Smooth muscle cell (in vitro differentiated cells): ENCODE measurements around the gene PDE4D. TPM values are rescaled to one million over a fixed set of nuclear protein-coding genes. Genes with fewer than 3 reads are reported as not detected.

Experiments
- DNase-seq: peaks from one replicate; lab custom pipeline; 2025; ENCODE audit not compliant: unreplicated experiment; lab: John Stamatoyannopoulos, UW
- H2AFZ ChIP-seq: fragments of 200-600 bp; sonication (generic); 2 replicates; pipeline ENCODE4 v1.6.0; 2016; ENCODE audit warnings: antibody characterized with exemption, low read depth, mild to moderate bottlenecking
- H3F3A ChIP-seq: fragments of 200-600 bp; sonication (generic); 2 replicates; pipeline ENCODE4 v1.6.0; 2017; ENCODE audit warnings: antibody characterized with exemption, low read depth
- H3K27ac ChIP-seq: fragments of 200-600 bp; sonication (generic); 2 replicates; pipeline ENCODE4 v1.5.1; 2016; ENCODE audit warnings: low read depth, mild to moderate bottlenecking
- H3K27me3 ChIP-seq: fragments of 200-600 bp; sonication (generic); 2 replicates; pipeline ENCODE4 v1.6.1; 2016; ENCODE audit warnings: low read depth, mild to moderate bottlenecking
- H3K36me3 ChIP-seq: fragments of 200-600 bp; sonication (generic); 2 replicates; pipeline ENCODE4 v1.5.1; 2016; ENCODE audit warnings: low read depth
- H3K4me1 ChIP-seq: fragments of 200-600 bp; sonication (generic); 2 replicates; pipeline ENCODE4 v1.5.1; 2016; ENCODE audit warnings: low read depth
- H3K4me2 ChIP-seq: fragments of 200-600 bp; sonication (generic); 2 replicates; pipeline ENCODE4 v1.6.0; 2016; ENCODE audit warnings: mild to moderate bottlenecking
- H3K4me3 ChIP-seq: fragments of 200-600 bp; sonication (generic); 2 replicates; pipeline ENCODE4 v1.5.1; 2016; ENCODE audit warnings: mild to moderate bottlenecking
- H3K79me2 ChIP-seq: fragments of 200-600 bp; sonication (generic); 2 replicates; pipeline ENCODE4 v1.6.0; 2016; ENCODE audit warnings: low read depth, mild to moderate bottlenecking
- H3K9ac ChIP-seq: fragments of 200-600 bp; sonication (generic); 2 replicates; pipeline ENCODE4 v1.6.0; 2016; ENCODE audit warnings: low read depth
- H3K9me3 ChIP-seq: fragments of 200-600 bp; sonication (generic); replicated peaks from 2 replicates; pipeline ENCODE4 v1.5.1; 2016; ENCODE audit warnings: low read depth
- H4K20me1 ChIP-seq: fragments of 200-600 bp; sonication (generic); 2 replicates; pipeline ENCODE4 v1.6.0; 2016; ENCODE audit warnings: low read depth
- whole genome bisulfite sequencing: methylation state at CpG from one replicate; pipeline ENCODE4 v1.1.7; 2016; ENCODE audit warnings: low lambda C conversion rate; 5-methylcytosine and 5-hydroxymethylcytosine counted together
- polyA plus RNA-seq: library from polyadenylated mRNA; unstranded; fragments of >200 nt; fragmentation: Nextera tagmentation; extraction: Ambion mirVana; gene quantifications from 2 replicates; pipeline ENCODE4 v1.2.1, GENCODE V29; 2016
- total RNA-seq: library from RNA; depleted of rRNA; stranded (reverse); fragments of >200 nt; gene quantifications from 2 replicates; pipeline ENCODE4 v1.2.3, GENCODE V29; 2014
- TF ChIP-seq, protein P1 (sequence below): fragments of 200-600 bp; sonication (generic); IDR thresholded peaks from 2 replicates; pipeline ENCODE4 v1.5.1; 2017; ENCODE audit warnings: borderline replicate concordance, mild to moderate bottlenecking, antibody characterized with exemption; ENCODE audit not compliant: insufficient read depth, poor library complexity, severe bottlenecking

Gene PDE4D
- total and polyA plus RNA-seq, 2 experiments from 2014 or later = 16.4 to 61.0 TPM

GRCh38 chr5:59528202-59528862 is 365.2 kb downstream of the PDE4D start:
- no peak for DNase-seq

GRCh38 chr5:59525957-59526356 is 367.6 kb downstream of the PDE4D start:
- H3F3A ChIP-seq = no peaks in the 10 kb centered on the region
- no peaks in the 10 kb centered on the region for H3K27me3 ChIP-seq
- peak overlapping the region; percentile 33 for H3K27ac ChIP-seq
- H3K4me3 ChIP-seq = no peak overlapping the region
- H4K20me1 ChIP-seq = peaks cover 4% of the 10 kb centered on the region
- TF ChIP-seq, protein P1, sequence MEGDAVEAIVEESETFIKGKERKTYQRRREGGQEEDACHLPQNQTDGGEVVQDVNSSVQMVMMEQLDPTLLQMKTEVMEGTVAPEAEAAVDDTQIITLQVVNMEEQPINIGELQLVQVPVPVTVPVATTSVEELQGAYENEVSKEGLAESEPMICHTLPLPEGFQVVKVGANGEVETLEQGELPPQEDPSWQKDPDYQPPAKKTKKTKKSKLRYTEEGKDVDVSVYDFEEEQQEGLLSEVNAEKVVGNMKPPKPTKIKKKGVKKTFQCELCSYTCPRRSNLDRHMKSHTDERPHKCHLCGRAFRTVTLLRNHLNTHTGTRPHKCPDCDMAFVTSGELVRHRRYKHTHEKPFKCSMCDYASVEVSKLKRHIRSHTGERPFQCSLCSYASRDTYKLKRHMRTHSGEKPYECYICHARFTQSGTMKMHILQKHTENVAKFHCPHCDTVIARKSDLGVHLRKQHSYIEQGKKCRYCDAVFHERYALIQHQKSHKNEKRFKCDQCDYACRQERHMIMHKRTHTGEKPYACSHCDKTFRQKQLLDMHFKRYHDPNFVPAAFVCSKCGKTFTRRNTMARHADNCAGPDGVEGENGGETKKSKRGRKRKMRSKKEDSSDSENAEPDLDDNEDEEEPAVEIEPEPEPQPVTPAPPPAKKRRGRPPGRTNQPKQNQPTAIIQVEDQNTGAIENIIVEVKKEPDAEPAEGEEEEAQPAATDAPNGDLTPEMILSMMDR = no peak
- no peak overlapping the region for H2AFZ ChIP-seq
- no peak for DNase-seq
- peak overlapping the region; percentile 53 for H3K4me2 ChIP-seq
- H3K4me1 ChIP-seq = peaks cover 4% of the 10 kb centered on the region
- no peaks in the 10 kb centered on the region for H3K79me2 ChIP-seq
- WGBS = 13% methylated on average over 1 of the region's 1 CpG
- H3K9me3 ChIP-seq = peaks cover 4% of the 10 kb centered on the region
- no peak overlapping the region for H3K9ac ChIP-seq
- no peaks in the 10 kb centered on the region for H3K36me3 ChIP-seq

More at GRCh38 chr5:59528202-59528862, 365.2 kb downstream of the PDE4D start:
- Histone ChIP-seq H4K20me1 (peaks cover 7% of the 10 kb centered on the region), H3K4me3 (no peak overlapping the region), H2AFZ (no peak overlapping the region), H3K9ac (no peak overlapping the region), H3K9me3 (peaks cover 4% of the 10 kb centered on the region), H3K36me3 (no peaks in the 10 kb centered on the region), H3K4me1 (peaks cover 4% of the 10 kb centered on the region), H3K27me3 (no peaks in the 10 kb centered on the region), H3K79me2 (no peaks in the 10 kb centered on the region), H3K4me2 (no peak overlapping the region), H3K27ac (no peak overlapping the region), H3F3A (no peaks in the 10 kb centered on the region)
- WGBS = 12% methylated on average over 2 of the region's 2 CpGs
- TF ChIP-seq, protein P1 = no peak

DNA sequence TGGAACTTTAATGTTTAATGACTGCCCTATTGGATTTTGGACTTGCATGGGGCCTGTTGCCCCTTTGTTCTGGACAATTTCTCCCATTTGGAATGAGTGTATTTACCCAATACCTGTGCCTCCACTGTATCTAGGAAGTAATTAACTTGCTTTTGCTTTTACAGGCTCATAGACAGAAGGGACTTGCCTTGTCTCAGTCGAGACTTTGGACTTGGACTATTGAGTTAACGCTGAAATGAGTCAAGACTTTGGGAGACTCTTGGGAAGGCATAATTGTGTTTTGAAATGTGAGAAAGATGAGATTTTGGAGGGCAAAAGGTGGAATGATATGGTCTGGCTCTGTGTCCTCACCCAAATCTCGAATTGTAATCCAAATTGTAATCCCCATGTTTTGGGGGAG is 368.2 kb downstream of the PDE4D start:
- no peaks in the 10 kb centered on the region for H3K79me2 ChIP-seq
- 78% methylated on average over 3 of the region's 3 CpGs for WGBS
- TF ChIP-seq, protein P1 = no peak
- H3K9ac ChIP-seq = no peak overlapping the region
- H3K36me3 ChIP-seq = no peaks in the 10 kb centered on the region
- H3K27ac ChIP-seq = no peak overlapping the region
- H3K4me2 ChIP-seq = no peak overlapping the region
- no peak for DNase-seq
- H3K4me3 ChIP-seq = no peak overlapping the region
- no peak overlapping the region for H2AFZ ChIP-seq
- peaks cover 4% of the 10 kb centered on the region for H3K4me1 ChIP-seq
- peaks cover 4% of the 10 kb centered on the region for H4K20me1 ChIP-seq
- no peaks in the 10 kb centered on the region for H3K27me3 ChIP-seq
- H3F3A ChIP-seq = no peaks in the 10 kb centered on the region
- peaks cover 4% of the 10 kb centered on the region for H3K9me3 ChIP-seq
